Activated CD4-positive, alpha-beta T cell treated with anti-CD3 and anti-CD28 coated beads, Interleukin-2, amount 50 U/mL, for 16 hours (primary cell): ENCODE measurements around the gene GLTP.

Experiments
- DNase-seq: peaks from one replicate; pipeline ENCODE4 v3.0.0-alpha.2; 2020

The GLTP gene

GRCh38 chr12:109841356-109841755, 39.0 kb downstream of the GLTP start:
- no peak for DNase-seq

GRCh38 chr12:109840305-109841074, 39.9 kb downstream of the GLTP start:
- no peak for DNase-seq

GRCh38 chr12:109839444-109839843, 40.9 kb downstream of the GLTP start:
- no peak for DNase-seq

GRCh38 chr12:109836916-109837315, 43.4 kb downstream of the GLTP start:
- DNase-seq, result no peak

GRCh38 chr12:109835827-109836226, 44.5 kb downstream of the GLTP start:
- DNase-seq, result no peak

- no peak for DNase-seq
These were observed 46.8 kb downstream of the GLTP start, which contains the start of gene TRPV4 for GRCh38 chr12:109833307-109834189. Gene TRPV4, minus strand, starts transcription at chr12:109833398. Its CDS starts 18,602 bp downstream, at chr12:109814796.

- no peak for DNase-seq
These were observed 47.6 kb downstream of the GLTP start for GRCh38 chr12:109832541-109833306.

GRCh38 chr12:109831929-109832328, 48.4 kb downstream of the GLTP start:
- DNase-seq, result no peak

GRCh38 chr12:109831365-109831764, 49.0 kb downstream of the GLTP start:
- DNase-seq, result no peak

GRCh38 chr12:109830718-109831117, 49.6 kb downstream of the GLTP start:
- DNase-seq, result no peak

GRCh38 chr12:109830267-109830666, 50.1 kb downstream of the GLTP start:
- no peak for DNase-seq

- DNase-seq, result no peak
These were observed 50.7 kb downstream of the GLTP start for GRCh38 chr12:109829667-109830066.

GRCh38 chr12:109828754-109829511, 51.4 kb downstream of the GLTP start:
- DNase-seq, result no peak

- DNase-seq, result no peak
These were observed 52.5 kb downstream of the GLTP start for GRCh38 chr12:109827566-109828550.

GRCh38 chr12:109827080-109827479, 53.3 kb downstream of the GLTP start:
- no peak for DNase-seq

- no peak for DNase-seq
These were observed 55.6 kb downstream of the GLTP start for GRCh38 chr12:109824731-109825130.

- no peak for DNase-seq
These were observed 57.4 kb downstream of the GLTP start for GRCh38 chr12:109822951-109823411.

GRCh38 chr12:109822416-109822815, 57.9 kb downstream of the GLTP start:
- DNase-seq, result no peak

GRCh38 chr12:109821968-109822367, 58.4 kb downstream of the GLTP start:
- no peak for DNase-seq

GRCh38 chr12:109820816-109821381, 59.4 kb downstream of the GLTP start:
- DNase-seq, result no peak
